BE2C (cell line): ENCODE measurements around the gene PGAM5.

Experiments
- DNase-seq: peaks from one replicate; pipeline ENCODE4 v3.0.0-alpha.2; 2020
- H3K27me3 ChIP-seq: fragments of 250-450 bp; sonication (Bioruptor Pico); 2 replicates; pipeline ENCODE4 v1.5.1; 2020; ENCODE audit warnings: mild to moderate bottlenecking
- H3K36me3 ChIP-seq: fragments of 250-450 bp; sonication (Bioruptor Pico); 2 replicates; pipeline ENCODE4 v1.5.1; 2020; ENCODE audit warnings: mild to moderate bottlenecking
- H3K4me1 ChIP-seq: fragments of 250-450 bp; sonication (Bioruptor Pico); 2 replicates; pipeline ENCODE4 v1.5.1; 2020
- H3K4me3 ChIP-seq: 2 replicates; pipeline ENCODE4 v1.5.1; 2011; ENCODE audit warnings: low read depth, low read length
- H3K9me3 ChIP-seq: fragments of 250-450 bp; sonication (Bioruptor Pico); 2 replicates; pipeline ENCODE4 v1.5.1; 2020
- TF ChIP-seq, protein P1 (sequence below): IDR thresholded peaks from 2 replicates; pipeline ENCODE4 v1.5.1; 2012; ENCODE audit warnings: mild to moderate bottlenecking, low read depth, low read length

The PGAM5 gene

DNA sequence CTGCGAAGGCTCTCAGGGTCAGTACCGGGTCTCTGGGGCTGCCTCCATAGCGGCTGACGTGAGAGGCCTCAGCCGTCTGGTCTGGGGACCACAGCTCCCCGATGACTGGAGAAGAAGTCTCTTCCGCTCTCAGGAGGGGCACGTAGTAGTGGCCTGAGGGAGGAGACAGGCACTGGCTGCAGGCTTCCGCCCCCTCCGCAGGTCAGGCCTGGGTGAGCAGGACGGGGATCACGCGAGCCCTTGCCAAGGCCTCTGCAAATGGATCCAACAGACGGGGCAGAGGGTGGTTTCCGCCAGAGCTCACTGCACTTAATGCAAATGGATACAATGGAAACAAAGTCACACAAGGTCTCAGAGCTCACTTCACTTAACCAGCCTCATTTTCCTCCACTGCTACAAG is 26.3 kb downstream of the PGAM5 start:
- H3K4me3 ChIP-seq, result no peak overlapping the region
- H3K36me3 ChIP-seq, result peaks cover 81% of the 10 kb centered on the region
- no peaks in the 10 kb centered on the region for H3K9me3 ChIP-seq
- no peaks in the 10 kb centered on the region for H3K27me3 ChIP-seq
- TF ChIP-seq, protein P1, sequence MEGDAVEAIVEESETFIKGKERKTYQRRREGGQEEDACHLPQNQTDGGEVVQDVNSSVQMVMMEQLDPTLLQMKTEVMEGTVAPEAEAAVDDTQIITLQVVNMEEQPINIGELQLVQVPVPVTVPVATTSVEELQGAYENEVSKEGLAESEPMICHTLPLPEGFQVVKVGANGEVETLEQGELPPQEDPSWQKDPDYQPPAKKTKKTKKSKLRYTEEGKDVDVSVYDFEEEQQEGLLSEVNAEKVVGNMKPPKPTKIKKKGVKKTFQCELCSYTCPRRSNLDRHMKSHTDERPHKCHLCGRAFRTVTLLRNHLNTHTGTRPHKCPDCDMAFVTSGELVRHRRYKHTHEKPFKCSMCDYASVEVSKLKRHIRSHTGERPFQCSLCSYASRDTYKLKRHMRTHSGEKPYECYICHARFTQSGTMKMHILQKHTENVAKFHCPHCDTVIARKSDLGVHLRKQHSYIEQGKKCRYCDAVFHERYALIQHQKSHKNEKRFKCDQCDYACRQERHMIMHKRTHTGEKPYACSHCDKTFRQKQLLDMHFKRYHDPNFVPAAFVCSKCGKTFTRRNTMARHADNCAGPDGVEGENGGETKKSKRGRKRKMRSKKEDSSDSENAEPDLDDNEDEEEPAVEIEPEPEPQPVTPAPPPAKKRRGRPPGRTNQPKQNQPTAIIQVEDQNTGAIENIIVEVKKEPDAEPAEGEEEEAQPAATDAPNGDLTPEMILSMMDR, result no peak
- H3K4me1 ChIP-seq, result no peaks in the 10 kb centered on the region
- DNase-seq, result no peak

DNA sequence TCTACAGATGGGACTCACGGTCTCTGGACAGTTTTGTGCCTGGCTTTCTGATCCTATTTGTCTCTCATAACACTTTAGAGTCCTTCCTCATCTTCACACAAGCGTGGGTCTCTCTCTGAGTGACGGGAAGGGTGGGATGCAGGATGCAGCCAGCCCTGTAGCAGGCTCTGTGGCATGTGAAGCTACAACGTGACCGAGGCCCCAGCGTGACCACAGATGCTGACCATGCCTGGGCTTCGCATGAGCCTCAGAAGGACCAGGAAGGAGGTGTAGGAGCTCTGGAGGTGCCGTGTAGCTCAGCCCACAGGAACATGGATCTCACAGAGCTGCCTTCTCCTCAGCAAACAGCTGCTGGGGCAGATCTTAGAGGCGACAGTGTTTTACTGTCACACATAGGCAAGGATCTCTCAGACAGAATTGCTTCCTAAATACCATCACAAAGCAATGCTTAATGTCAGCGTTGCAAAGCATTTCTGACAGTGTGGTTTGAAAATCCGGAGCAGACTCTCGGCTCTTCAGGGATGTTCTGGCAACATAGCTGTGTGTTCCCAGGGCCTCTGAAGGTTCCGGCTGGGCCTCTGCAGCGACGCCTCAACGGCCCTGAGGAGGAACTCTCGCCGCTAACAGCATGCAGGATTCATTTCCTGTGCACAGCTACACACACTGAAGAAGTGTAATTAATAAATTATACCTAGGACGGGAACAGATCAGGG is 29.1 kb downstream of the PGAM5 start:
- TF ChIP-seq, protein P1, result no peak
- no peaks in the 10 kb centered on the region for H3K9me3 ChIP-seq
- H3K36me3 ChIP-seq, result peaks cover 94% of the 10 kb centered on the region
- H3K4me3 ChIP-seq, result no peak overlapping the region
- DNase-seq, result no peak
- no peaks in the 10 kb centered on the region for H3K4me1 ChIP-seq
- no peaks in the 10 kb centered on the region for H3K27me3 ChIP-seq

DNA sequence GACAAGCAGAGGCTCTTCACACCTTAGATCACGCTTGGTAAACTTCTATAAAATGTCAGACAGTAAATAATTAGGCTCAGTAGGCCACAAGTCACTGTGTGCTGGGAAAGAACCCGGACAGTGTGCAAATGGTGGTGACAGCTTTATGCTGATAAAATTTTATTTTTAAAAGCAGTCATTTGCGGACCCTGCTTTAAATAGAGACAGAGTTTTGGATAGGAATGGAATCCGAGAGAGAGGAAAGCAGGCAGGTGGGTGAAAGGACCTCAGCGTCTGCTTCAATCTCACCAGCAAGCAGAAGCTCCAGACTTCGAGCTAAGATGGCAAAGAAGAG is 29.6 kb downstream of the PGAM5 start:
- no peak for DNase-seq
- H3K4me3 ChIP-seq, result no peak overlapping the region
- no peaks in the 10 kb centered on the region for H3K4me1 ChIP-seq
- TF ChIP-seq, protein P1, result no peak
- peaks cover 94% of the 10 kb centered on the region for H3K36me3 ChIP-seq
- H3K27me3 ChIP-seq, result no peaks in the 10 kb centered on the region
- H3K9me3 ChIP-seq, result no peaks in the 10 kb centered on the region

DNA sequence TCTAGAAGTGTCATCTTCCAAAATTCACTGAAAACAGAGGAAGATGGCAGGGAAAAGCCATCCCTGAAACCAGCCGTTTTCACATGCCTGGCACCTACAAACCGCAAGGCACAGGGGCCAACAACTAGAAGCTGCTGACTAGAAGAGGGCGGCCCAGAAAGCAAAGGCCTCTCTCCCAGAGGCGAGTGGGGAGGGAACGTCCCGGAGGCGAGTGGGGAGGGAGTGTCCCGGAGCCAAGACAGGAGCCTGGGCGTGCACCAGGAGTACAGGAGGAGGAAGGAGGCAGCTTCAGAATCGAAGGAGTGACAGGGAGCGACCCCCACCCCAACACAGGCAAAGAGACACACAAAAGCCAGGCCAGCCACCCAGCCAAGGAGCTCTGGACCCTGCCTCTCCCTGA is 30.0 kb downstream of the PGAM5 start:
- peaks cover 94% of the 10 kb centered on the region for H3K36me3 ChIP-seq
- TF ChIP-seq, protein P1, result no peak
- no peaks in the 10 kb centered on the region for H3K9me3 ChIP-seq
- H3K27me3 ChIP-seq, result no peaks in the 10 kb centered on the region
- no peak overlapping the region for H3K4me3 ChIP-seq
- no peaks in the 10 kb centered on the region for H3K4me1 ChIP-seq
- no peak for DNase-seq

DNA sequence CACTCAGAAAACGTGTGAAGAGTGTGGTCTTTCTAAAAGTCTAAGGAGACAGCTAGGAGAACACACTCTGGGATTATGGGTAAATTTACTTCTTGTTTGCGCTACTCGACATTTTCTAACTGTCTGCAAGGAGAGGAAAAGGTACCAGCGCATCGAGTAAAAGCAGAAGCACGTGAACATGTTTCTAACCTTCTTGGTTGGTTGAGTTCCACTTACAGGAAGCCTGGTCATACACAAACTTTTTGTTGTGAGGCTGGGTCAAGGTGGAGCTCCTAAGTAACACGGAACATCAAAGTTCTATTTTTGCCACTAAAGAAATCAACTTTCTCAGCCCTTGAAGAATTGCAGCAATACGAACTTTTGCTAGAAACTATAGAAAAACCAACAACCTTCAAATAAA is 31.0 kb downstream of the PGAM5 start:
- H3K9me3 ChIP-seq, result no peaks in the 10 kb centered on the region
- no peak for DNase-seq
- no peaks in the 10 kb centered on the region for H3K27me3 ChIP-seq
- peaks cover 94% of the 10 kb centered on the region for H3K36me3 ChIP-seq
- TF ChIP-seq, protein P1, result no peak
- H3K4me1 ChIP-seq, result no peaks in the 10 kb centered on the region
- no peak overlapping the region for H3K4me3 ChIP-seq

DNA sequence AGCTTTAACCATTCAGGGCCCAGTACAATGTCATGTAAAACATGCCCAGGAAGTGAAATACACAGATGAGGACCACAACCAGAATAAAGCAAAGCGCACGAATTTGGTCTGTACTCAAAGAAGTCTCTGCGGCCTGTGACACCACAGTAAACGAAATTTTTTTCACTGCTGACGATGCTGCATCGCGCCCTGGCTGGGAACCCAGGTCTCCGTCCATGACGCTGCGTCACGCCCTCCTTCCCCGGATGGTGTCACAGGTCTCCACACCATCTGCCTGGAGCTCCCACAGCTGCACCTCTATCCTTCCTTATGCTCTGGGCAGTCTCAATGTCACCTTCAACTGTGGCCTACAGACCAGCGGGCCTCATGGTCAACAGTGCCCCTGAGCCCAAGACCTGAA is 33.2 kb downstream of the PGAM5 start:
- H3K4me1 ChIP-seq, result no peaks in the 10 kb centered on the region
- no peak overlapping the region for H3K4me3 ChIP-seq
- H3K36me3 ChIP-seq, result peaks cover 92% of the 10 kb centered on the region
- H3K27me3 ChIP-seq, result no peaks in the 10 kb centered on the region
- DNase-seq, result no peak
- TF ChIP-seq, protein P1, result no peak
- H3K9me3 ChIP-seq, result no peaks in the 10 kb centered on the region
